HL-60 (cell line): Measurements from ENCODE around the gene SLC25A1.
"Not testable (repeated sequence)": the region's sequence is repeated elsewhere in the genome, so short reads cannot be mapped to it uniquely, and the experiment has no call there.

Source experiments
- DNase-seq, 2 experiments: peaks; one replicate each; pipeline ENCODE4 v3.0.0-alpha.2; 2010 to 2020; ENCODE audit warnings: low read depth in 1 of 2, low spot score in 1 of 2
- H3K27ac ChIP-seq: fragments of 250-450 bp; sonication (Bioruptor Pico); replicated peaks from 2 replicates; pipeline ENCODE4 v1.5.1; 2020; ENCODE audit warnings: mild to moderate bottlenecking, moderate library complexity
- H3K27me3 ChIP-seq: fragments of 250-450 bp; sonication (Bioruptor Pico); 2 replicates; pipeline ENCODE4 v1.5.1; 2021; ENCODE audit warnings: mild to moderate bottlenecking, moderate library complexity; ENCODE audit not compliant: insufficient read depth, poor library complexity, severe bottlenecking
- H3K4me3 ChIP-seq: replicated peaks from 2 replicates; pipeline ENCODE4 v1.5.1; 2011; ENCODE audit warnings: mild to moderate bottlenecking, control low read depth, low read length; ENCODE audit not compliant: insufficient read depth
- CTCF ChIP-seq: IDR thresholded peaks from one replicate; pipeline ENCODE4 v1.5.1; 2011; ENCODE audit warnings: low read length, control low read depth, inconsistent platforms; ENCODE audit not compliant: insufficient read depth
- GABPA ChIP-seq: IDR thresholded peaks from 2 replicates; pipeline ENCODE4 v1.6.1; 2012; ENCODE audit warnings: low read depth
- POLR2AphosphoS5 ChIP-seq: IDR thresholded peaks from 2 replicates; pipeline ENCODE4 v1.6.1; 2012; ENCODE audit warnings: low read depth
- SPI1 ChIP-seq: IDR thresholded peaks from 2 replicates; pipeline ENCODE4 v1.6.1; 2012; ENCODE audit warnings: low read depth, mild to moderate bottlenecking, borderline replicate concordance
- TF ChIP-seq, protein P1 (sequence below): IDR thresholded peaks from 2 replicates; pipeline ENCODE4 v1.6.1; 2012; ENCODE audit warnings: low read depth; ENCODE audit not compliant: insufficient replicate concordance

Gene SLC25A1

GRCh38 chr22:19164425-19164824 is 14.1 kb downstream of the SLC25A1 start:
- DNase-seq = no peak
- no peak overlapping the region for H3K4me3 ChIP-seq
- H3K27ac ChIP-seq = no peak overlapping the region
- TF ChIP-seq GABPA = no peak
- no peak for TF ChIP-seq POLR2AphosphoS5
- no peak for TF ChIP-seq SPI1
- H3K27me3 ChIP-seq = peaks cover 21% of the 10 kb centered on the region

DNA sequence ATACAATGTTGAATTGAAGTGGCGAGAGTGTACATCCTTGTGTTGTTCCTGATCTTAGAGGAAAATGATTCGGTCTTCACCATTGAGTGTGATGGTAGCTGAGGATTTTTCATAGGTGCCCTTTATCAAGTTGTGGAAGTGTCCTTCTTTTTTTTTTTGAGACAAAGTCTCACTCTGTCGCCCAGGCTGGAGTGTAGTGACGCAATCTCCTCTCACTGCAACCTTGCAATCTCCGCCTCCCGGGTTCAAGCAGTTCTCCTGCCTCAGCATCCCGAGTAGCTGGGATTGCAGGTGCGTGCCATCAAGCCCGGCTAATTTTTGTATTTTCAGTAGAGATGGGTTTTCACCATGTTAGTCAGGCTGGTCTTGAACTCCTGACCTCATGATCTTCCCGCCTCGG is 19.9 kb downstream of the SLC25A1 start:
- not testable (repeated sequence) for DNase-seq, H3K4me3 ChIP-seq, H3K27ac ChIP-seq, H3K27me3 ChIP-seq

- not testable (repeated sequence) for DNase-seq, H3K4me3 ChIP-seq, H3K27ac ChIP-seq, H3K27me3 ChIP-seq
These were observed 22.4 kb downstream of the SLC25A1 start for GRCh38 chr22:19156109-19156508.

- no peak overlapping the region for H3K27ac ChIP-seq
- no peak overlapping the region for H3K4me3 ChIP-seq
- TF ChIP-seq CTCF (no peak), GABPA (no peak), SPI1 (no peak), POLR2AphosphoS5 (no peak)
- TF ChIP-seq, protein P1, sequence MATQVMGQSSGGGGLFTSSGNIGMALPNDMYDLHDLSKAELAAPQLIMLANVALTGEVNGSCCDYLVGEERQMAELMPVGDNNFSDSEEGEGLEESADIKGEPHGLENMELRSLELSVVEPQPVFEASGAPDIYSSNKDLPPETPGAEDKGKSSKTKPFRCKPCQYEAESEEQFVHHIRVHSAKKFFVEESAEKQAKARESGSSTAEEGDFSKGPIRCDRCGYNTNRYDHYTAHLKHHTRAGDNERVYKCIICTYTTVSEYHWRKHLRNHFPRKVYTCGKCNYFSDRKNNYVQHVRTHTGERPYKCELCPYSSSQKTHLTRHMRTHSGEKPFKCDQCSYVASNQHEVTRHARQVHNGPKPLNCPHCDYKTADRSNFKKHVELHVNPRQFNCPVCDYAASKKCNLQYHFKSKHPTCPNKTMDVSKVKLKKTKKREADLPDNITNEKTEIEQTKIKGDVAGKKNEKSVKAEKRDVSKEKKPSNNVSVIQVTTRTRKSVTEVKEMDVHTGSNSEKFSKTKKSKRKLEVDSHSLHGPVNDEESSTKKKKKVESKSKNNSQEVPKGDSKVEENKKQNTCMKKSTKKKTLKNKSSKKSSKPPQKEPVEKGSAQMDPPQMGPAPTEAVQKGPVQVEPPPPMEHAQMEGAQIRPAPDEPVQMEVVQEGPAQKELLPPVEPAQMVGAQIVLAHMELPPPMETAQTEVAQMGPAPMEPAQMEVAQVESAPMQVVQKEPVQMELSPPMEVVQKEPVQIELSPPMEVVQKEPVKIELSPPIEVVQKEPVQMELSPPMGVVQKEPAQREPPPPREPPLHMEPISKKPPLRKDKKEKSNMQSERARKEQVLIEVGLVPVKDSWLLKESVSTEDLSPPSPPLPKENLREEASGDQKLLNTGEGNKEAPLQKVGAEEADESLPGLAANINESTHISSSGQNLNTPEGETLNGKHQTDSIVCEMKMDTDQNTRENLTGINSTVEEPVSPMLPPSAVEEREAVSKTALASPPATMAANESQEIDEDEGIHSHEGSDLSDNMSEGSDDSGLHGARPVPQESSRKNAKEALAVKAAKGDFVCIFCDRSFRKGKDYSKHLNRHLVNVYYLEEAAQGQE = no peak
- no peak for DNase-seq
- peaks cover 30% of the 10 kb centered on the region for H3K27me3 ChIP-seq
These were observed 25.3 kb downstream of the SLC25A1 start for GRCh38 chr22:19152942-19153883.

GRCh38 chr22:19151329-19152191 is 27.0 kb downstream of the SLC25A1 start:
- Histone ChIP-seq H3K27ac (no peak overlapping the region), H3K4me3 (no peak overlapping the region), H3K27me3 (peaks cover 34% of the 10 kb centered on the region)
- TF ChIP-seq POLR2AphosphoS5 (no peak), GABPA (no peak), SPI1 (no peak), CTCF (no peak)
- TF ChIP-seq, protein P1 = no peak
- no peak for DNase-seq
